HG02759 (cell line): Measurements from ENCODE around the gene MNS1.
"Not testable (repeated sequence)": the region's sequence is repeated elsewhere in the genome, so short reads cannot be mapped to it uniquely, and the experiment has no call there.

Source experiments
- ATAC-seq: cut with Tn5 transposase; IDR thresholded peaks from one replicate; pipeline ENCODE4 v1.9.1; 2021; ENCODE audit warnings: mild to moderate bottlenecking, moderate library complexity; ENCODE audit not compliant: unreplicated experiment

The MNS1 gene

GRCh38 chr15:56464893-56465520, at the start of gene MNS1:
TSS of gene MNS1 (minus strand) at chr15:56465137. CDS start at chr15:56464972, 165 bp downstream.
- peak; percentile 99 for ATAC-seq

- peak; percentile 67 for ATAC-seq
These were observed 31.7 kb upstream of the MNS1 start for GRCh38 chr15:56496635-56497034.

- no peak for ATAC-seq
These were observed 30.6 kb upstream of the MNS1 start for GRCh38 chr15:56495533-56495932.

GRCh38 chr15:56495053-56495452, 30.1 kb upstream of the MNS1 start:
- ATAC-seq = no peak

DNA sequence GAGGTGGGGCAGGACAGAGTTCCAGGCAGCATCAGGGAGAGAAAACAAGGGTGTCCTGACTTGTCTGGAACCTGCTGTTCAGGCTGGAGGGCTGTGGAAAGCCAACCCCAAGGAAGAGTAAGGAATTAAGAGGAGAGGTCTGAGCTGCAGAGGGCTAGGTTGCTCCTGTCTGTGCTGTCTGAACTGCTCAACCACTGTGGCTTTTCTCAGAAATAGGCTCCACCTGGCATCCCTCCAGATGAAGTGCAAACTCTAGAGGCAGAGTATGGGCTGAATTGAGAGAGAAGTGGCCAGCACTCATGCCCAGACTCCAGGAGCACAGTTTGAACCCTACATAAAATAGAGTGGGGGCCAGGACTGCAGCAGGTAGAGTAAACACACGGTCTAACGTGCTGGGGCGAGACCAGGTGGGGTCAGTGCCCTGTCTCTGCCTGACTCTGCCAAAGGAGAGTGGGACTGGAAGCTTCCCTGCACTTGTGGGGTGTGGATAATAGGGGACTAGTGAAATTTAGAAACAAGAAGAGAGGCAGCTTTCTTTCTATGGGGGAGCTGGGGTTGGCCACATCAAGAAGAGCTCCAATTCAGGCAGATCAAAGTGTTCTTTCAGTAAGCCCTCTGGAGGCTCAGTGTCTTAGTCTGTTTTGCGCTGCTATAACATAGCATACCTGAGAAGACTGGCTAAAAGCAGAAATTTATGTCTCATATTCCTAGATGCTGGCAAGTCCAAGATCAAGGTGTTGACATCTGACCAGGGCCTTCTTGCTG, 28.0 kb upstream of the MNS1 start:
- ATAC-seq = no peak

DNA sequence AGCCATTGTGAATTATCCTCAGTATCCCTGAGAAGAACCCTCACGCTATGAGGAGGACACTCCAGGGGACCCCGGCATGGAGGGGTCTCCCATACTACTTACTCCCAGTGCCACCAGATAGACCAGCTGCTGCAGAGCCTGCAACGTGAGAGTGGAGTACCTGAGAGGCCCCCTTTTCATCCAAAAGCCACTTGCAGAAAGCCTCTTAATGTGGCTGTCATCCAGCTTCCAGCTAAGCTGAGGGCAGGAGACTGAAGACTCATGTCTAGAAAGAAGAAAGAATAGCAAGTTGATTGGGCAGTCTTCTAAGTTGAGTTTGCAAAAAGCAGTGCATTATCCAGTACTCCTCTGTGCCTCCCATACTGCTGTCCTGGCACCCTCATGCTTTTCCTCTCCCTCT, 27.3 kb upstream of the MNS1 start:
- no peak for ATAC-seq

GRCh38 chr15:56491110-56491722, 26.3 kb upstream of the MNS1 start:
- peak; percentile 62 for ATAC-seq

- no peak for ATAC-seq
These were observed 25.5 kb upstream of the MNS1 start for GRCh38 chr15:56490461-56490860.

- ATAC-seq = not testable (repeated sequence)
These were observed 21.3 kb upstream of the MNS1 start for GRCh38 chr15:56486206-56486605.

DNA sequence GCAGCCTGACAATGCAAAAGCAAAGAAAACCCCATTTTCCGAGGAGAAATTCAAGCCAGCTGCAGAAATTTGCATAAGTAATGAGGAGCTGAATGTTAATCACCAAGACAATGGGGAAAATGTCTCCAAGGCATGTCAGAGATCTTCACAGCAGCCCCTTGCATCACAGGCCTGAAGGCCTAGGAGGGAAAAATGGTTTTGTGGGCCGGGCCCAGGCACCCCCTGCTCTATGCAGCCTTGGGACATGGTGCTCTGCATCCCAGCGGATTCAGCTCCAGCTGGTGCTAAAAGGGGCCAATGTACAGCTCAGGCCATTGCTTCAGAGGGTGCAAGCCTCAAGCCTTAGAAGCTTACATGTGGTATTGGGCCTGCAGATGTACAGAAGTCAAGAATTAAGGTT, 20.5 kb upstream of the MNS1 start:
- not testable (repeated sequence) for ATAC-seq

DNA sequence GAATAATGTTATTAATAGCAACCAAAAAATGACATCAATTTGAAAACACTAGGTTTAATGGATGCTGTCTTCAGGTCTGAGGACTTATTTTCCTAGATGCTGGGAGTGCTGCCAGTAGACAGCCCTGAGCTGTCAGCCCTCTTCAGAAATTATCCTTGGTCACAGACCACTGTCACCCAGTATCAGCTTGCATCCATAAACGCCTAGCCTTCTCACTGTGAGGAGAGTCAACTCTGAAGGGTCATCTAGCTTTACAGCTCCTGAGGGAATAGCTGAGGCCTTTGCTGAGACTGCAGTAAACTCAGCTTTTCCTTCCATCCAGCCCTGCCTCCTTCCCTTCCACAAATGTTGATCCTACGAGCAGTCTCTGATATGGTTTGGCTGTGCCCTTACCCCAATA, 19.4 kb upstream of the MNS1 start:
- ATAC-seq = no peak

- ATAC-seq = no peak
These were observed 10.4 kb upstream of the MNS1 start for GRCh38 chr15:56475351-56475750.

DNA sequence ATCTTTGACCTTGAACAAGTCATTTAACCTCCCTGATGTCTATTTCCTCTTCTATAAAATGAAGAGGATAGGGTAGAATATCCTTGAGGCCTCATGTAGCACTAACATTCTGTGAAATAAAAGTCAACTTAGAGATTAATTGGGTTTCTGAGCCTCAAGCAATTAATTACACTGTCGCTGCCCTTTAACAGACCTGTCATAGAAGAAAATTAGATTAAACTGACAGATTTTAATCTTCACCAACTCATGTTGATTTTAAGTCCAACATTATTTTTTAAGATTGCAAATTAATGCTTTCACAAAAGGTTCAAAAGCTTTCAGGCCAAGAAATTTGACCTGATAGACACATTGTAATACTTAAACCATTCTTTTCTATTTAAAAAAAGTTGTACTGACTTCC, 8.1 kb upstream of the MNS1 start:
- ATAC-seq = no peak

DNA sequence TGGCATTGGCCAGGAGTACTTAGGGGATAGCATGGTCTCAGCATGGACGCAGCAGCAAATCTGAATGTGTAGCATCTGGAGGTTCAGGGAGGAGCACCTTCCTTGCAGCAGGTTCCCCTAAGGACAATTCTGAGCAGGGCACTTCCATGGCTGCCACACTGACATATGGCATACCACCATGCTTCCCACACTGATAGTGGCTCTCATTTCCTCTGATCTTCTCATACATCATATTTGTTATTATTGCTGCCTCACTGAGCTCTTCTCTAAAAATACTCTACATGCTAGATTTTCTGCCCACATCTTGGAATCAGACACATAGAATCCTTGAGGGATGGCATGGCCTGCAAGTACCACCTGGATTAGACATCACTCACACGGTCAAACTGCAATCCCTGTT, 7.3 kb upstream of the MNS1 start:
- no peak for ATAC-seq

DNA sequence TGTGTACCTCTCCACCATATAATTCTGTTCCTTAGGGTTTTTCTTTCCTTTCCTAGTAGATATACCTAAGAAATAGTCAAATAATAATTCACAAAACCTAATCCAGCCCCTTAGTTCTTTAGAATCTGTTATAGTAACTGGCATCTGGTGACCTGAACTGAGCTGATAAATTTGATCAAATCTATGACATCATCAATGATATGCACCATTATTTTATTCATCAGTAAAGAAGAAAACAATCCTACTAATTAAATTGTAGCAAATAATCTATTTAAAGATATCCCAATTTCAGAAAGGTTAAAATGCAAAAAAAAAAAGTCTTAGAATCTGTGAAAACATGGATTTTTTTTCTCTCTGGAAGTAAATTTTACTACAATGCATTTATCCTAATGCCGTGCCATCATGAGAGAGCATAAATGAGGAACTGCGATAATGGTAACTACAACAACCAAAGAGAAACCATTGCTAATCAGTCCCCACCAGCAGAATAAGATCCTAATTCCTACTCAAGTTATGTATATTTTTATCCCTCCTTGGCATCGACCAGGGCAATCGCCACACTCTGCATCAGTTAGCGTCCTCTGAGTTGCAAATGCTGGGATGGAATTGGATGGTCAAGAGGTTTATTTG, 6.6 kb upstream of the MNS1 start:
- no peak for ATAC-seq

- no peak for ATAC-seq
These were observed 4.5 kb upstream of the MNS1 start for GRCh38 chr15:56469483-56469882.

DNA sequence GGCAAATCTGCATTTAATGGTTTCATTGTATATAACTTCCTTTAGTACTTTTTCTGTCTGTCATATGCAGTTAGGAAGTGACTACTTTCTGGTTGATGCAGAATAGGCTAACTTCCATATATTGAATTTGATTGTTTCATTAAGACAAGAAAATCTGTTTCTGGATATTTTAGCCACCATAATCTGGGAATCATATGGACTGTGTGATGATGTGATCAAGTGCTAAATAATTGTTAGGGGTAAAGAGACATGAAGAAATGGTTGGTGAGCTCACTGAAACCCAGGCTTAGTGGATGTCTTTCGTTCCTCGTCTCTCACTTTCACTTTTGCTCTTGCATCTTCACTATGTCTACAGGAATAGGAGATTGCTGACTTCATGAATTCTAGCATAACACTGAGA, 3.5 kb upstream of the MNS1 start:
- peak; percentile 46 for ATAC-seq

DNA sequence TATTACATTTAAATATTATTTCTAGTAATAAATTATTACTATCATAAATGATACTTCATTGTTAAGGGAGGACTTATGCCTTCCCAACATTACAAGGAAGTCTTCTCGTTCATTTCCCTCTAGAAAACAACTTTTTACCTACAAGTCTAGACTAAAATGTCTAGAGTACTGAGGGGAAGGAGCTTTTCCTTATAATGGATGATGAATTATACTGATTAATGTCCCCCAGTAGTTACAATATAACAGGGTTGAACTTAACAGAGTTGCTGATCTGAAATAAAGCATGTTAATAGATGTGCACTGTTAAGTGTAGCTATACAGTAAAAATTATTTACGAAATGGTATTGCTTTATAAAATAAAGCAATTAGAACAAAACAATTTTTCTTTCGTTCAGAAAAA, 2.7 kb upstream of the MNS1 start:
- no peak for ATAC-seq

DNA sequence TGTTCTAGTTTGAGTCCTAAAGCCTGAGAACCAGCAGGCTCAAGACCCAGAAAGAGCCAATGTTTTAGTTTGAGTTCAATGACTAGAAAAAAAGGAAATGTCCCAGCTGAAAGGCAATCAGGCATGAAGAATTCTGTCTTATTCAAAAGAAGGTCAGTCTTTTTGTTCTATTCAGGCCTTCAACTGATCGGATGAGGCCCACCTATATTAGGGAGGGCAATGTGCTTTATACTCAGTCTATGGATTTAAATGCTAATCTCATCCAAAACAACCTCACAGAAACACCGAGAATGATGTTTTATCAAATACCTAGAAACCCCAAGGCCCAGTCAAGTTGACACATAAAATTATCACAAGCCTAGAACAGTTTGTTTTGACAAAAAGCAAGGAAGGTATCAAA, 4.0 kb downstream of the MNS1 start:
- ATAC-seq = no peak

DNA sequence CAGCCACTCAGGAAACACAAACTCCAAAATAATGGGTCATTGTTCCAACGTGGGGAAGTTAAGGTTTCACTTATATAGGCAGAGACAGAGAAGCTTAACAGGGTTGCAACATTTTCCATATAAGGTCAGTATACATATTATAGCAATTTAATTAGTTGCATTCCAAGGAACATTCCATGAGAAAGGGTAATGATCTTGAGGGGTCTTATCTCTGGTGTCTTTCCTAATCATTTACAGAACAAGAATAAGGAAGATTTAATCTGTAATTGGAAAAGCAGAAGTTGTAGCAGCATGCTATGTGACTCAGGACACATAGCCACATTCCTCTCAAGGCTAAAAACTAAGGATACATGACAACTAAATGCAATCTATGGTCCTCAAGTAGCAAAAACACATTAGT, 4.9 kb downstream of the MNS1 start:
- no peak for ATAC-seq

- ATAC-seq = no peak
These were observed 5.8 kb downstream of the MNS1 start for GRCh38 chr15:56459096-56459495.

DNA sequence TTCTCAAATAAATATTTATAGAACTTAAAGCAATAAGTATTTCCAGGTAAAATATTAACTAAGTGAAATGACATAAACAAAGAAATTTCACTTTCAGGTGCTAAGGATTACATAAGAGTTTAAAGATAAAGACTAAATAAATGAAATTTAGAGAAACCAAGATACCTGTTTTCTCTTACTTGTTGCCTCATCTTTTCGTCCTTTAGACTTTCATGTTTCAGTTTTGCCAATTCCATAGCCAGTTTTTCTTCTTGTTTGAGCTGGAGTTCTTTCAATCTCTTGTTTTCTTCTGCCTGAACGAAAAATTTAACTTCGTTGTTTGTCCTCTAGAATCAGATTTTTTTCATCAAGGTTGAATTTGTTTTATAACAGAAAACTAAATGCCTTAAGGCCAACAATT, 8.7 kb downstream of the MNS1 start:
- ATAC-seq = no peak
